HepG2 (cell line): ENCODE results near the gene LHFPL2. TPM values are rescaled to one million over a fixed set of nuclear protein-coding genes. Genes with fewer than 3 reads are reported as not detected.
A peak's percentile ranks its signal among the peaks of the same experiment; 100 is the strongest.

ENCODE experiments used
- ELF1 ChIP-seq: sonication (generic); formaldehyde crosslinking; IDR thresholded peaks from 2 replicates; pipeline ENCODE4 v1.4.0; 2020; ENCODE audit warnings: missing genetic modification reagents
- HMG20A ChIP-seq: IDR thresholded peaks from 2 replicates; pipeline ENCODE4 v1.6.1; 2016; ENCODE audit warnings: borderline replicate concordance
- HOXA3 ChIP-seq: sonication (generic); formaldehyde crosslinking; IDR thresholded peaks from 2 replicates; pipeline ENCODE4 v1.5.0; 2020; ENCODE audit warnings: missing genetic modification reagents
- KAT7 ChIP-seq: IDR thresholded peaks from 2 replicates; pipeline ENCODE4 v1.6.1; 2018; ENCODE audit warnings: borderline replicate concordance, missing compliant biosample characterization
- KDM1A ChIP-seq: IDR thresholded peaks from 2 replicates; pipeline ENCODE4 v1.6.1; 2016; ENCODE audit warnings: missing compliant biosample characterization
- KLF11 ChIP-seq: IDR thresholded peaks from 2 replicates; pipeline ENCODE4 v1.6.1; 2016; ENCODE audit warnings: missing compliant biosample characterization
- KLF16 ChIP-seq, 2 experiments: sonication (generic) in 1 of 2; formaldehyde crosslinking in 1 of 2; IDR thresholded peaks; 2 replicates each; pipeline versions ENCODE4 v1.6.1 to v1.8.0; 2016 to 2023; ENCODE audit warnings: missing genetic modification reagents in 2 of 2, missing compliant biosample characterization in 1 of 2
- MTA1 ChIP-seq: sonication (generic); formaldehyde crosslinking; IDR thresholded peaks from 2 replicates; pipeline ENCODE4 v1.4.0; 2020; ENCODE audit warnings: missing genetic modification reagents, mild to moderate bottlenecking, borderline replicate concordance
- NONO ChIP-seq, 2 experiments: fragments of 450-650 bp in 1 of 2; sonication (generic) in 1 of 2; formaldehyde crosslinking in 1 of 2; IDR thresholded peaks in 1 of 2; conservative IDR thresholded peaks in 1 of 2; 2 replicates each; pipeline versions ENCODE4 v1.6.1 to v1.8.0; 2017 to 2022; ENCODE audit warnings: mild to moderate bottlenecking in 1 of 2, missing genetic modification reagents in 1 of 2, moderate library complexity in 1 of 2
- RARA ChIP-seq: IDR thresholded peaks from 2 replicates; pipeline ENCODE4 v1.6.1; 2016; ENCODE audit warnings: missing genetic modification reagents, missing compliant biosample characterization
- RFXANK ChIP-seq: IDR thresholded peaks from 2 replicates; pipeline ENCODE4 v1.6.1; 2016
- SOX5 ChIP-seq: IDR thresholded peaks from 2 replicates; pipeline ENCODE4 v1.6.1; 2016; ENCODE audit warnings: borderline replicate concordance
- WIZ ChIP-seq: sonication (generic); formaldehyde crosslinking; IDR thresholded peaks from 2 replicates; pipeline ENCODE4 v1.5.1; 2020; ENCODE audit warnings: mild to moderate bottlenecking, missing genetic modification reagents
- ZMYM4 ChIP-seq: sonication (generic); formaldehyde crosslinking; IDR thresholded peaks from 2 replicates; pipeline ENCODE4 v1.8.1; 2023; ENCODE audit warnings: mild to moderate bottlenecking, missing genetic modification reagents
- ZNF230 ChIP-seq: sonication (generic); formaldehyde crosslinking; IDR thresholded peaks from 2 replicates; pipeline ENCODE4 v1.4.0; 2020; ENCODE audit warnings: mild to moderate bottlenecking, missing genetic modification reagents
- ZNF317 ChIP-seq: sonication (generic); formaldehyde crosslinking; IDR thresholded peaks from 2 replicates; pipeline ENCODE4 v1.5.0; 2020; ENCODE audit warnings: mild to moderate bottlenecking, missing genetic modification reagents
- ZNF329 ChIP-seq: sonication (generic); formaldehyde crosslinking; IDR thresholded peaks from 2 replicates; pipeline ENCODE4 v1.9.0; 2021; ENCODE audit warnings: low read depth, mild to moderate bottlenecking, missing genetic modification reagents
- ZNF451 ChIP-seq: sonication (generic); formaldehyde crosslinking; IDR thresholded peaks from 2 replicates; pipeline ENCODE4 v1.5.0; 2020; ENCODE audit warnings: mild to moderate bottlenecking, missing genetic modification reagents
- ZNF460 ChIP-seq: sonication (generic); formaldehyde crosslinking; IDR thresholded peaks from 2 replicates; pipeline ENCODE4 v1.5.1; 2020; ENCODE audit warnings: missing genetic modification reagents, mild to moderate bottlenecking, borderline replicate concordance
- ZNF468 ChIP-seq: sonication (generic); formaldehyde crosslinking; IDR thresholded peaks from 2 replicates; pipeline ENCODE4 v1.8.0; 2022; ENCODE audit warnings: mild to moderate bottlenecking, moderate library complexity, missing genetic modification reagents
- ZNF709 ChIP-seq: sonication (generic); formaldehyde crosslinking; IDR thresholded peaks from 2 replicates; pipeline ENCODE4 v1.5.0; 2020; ENCODE audit warnings: mild to moderate bottlenecking, missing genetic modification reagents
- ZNF720 ChIP-seq: sonication (generic); formaldehyde crosslinking; IDR thresholded peaks from 2 replicates; pipeline ENCODE4 v1.4.0; 2020; ENCODE audit warnings: missing genetic modification reagents
- ZNF792 ChIP-seq: IDR thresholded peaks from 2 replicates; pipeline ENCODE4 v1.6.1; 2016
- ZSCAN30 ChIP-seq: sonication (generic); formaldehyde crosslinking; IDR thresholded peaks from 2 replicates; pipeline ENCODE4 v1.5.0; 2020; ENCODE audit warnings: mild to moderate bottlenecking, missing genetic modification reagents
- polyA plus RNA-seq, 8 experiments: library from polyadenylated mRNA; depleted of rRNA in 3 of 8; stranded (reverse) in 7 of 8; unstranded in 1 of 8; fragments of >200 nt; fragmentation: Illumina TruSeq in 4 of 8; extraction: Trizol in 4 of 8; gene quantifications; 2 replicates each; pipeline versions ENCODE4 v1.2.1 to v1.2.3, GENCODE V29; 2011 to 2016; ENCODE audit warnings: low read depth in 4 of 8, missing spikeins in 1 of 8, mixed read lengths in 1 of 8; ENCODE audit not compliant: insufficient read depth in 1 of 8
- total RNA-seq, 5 experiments: library from RNA; depleted of rRNA; stranded (reverse); fragments of >200 nt; fragmentation: Illumina TruSeq; extraction: Trizol; gene quantifications; 2 replicates each; pipeline ENCODE4 v1.2.3, GENCODE V29; 2016; ENCODE audit warnings: low read depth in 1 of 5
- TF ChIP-seq, protein P1 (sequence below): sonication (generic); formaldehyde crosslinking; IDR thresholded peaks from 2 replicates; pipeline ENCODE4 v1.8.0; 2022; ENCODE audit warnings: missing genetic modification reagents, mild to moderate bottlenecking, borderline replicate concordance
- TF ChIP-seq, protein P2 (sequence below): IDR thresholded peaks from 2 replicates; pipeline ENCODE4 v1.6.1; 2016
- TF ChIP-seq, protein P3 (sequence below): sonication (generic); formaldehyde crosslinking; IDR thresholded peaks from 2 replicates; pipeline ENCODE4 v1.8.1; 2023; ENCODE audit warnings: mild to moderate bottlenecking, missing genetic modification reagents
- TF ChIP-seq, protein P4 (sequence below): IDR thresholded peaks from 2 replicates; pipeline ENCODE4 v1.6.1; 2016; ENCODE audit warnings: low read depth, borderline replicate concordance

Gene LHFPL2
- total and polyA plus RNA-seq, 2 of the 13 experiments (the other 11 are each of a cell fraction or from before 2014, with no cell fraction given), result 6.0 to 20.0 TPM

DNA sequence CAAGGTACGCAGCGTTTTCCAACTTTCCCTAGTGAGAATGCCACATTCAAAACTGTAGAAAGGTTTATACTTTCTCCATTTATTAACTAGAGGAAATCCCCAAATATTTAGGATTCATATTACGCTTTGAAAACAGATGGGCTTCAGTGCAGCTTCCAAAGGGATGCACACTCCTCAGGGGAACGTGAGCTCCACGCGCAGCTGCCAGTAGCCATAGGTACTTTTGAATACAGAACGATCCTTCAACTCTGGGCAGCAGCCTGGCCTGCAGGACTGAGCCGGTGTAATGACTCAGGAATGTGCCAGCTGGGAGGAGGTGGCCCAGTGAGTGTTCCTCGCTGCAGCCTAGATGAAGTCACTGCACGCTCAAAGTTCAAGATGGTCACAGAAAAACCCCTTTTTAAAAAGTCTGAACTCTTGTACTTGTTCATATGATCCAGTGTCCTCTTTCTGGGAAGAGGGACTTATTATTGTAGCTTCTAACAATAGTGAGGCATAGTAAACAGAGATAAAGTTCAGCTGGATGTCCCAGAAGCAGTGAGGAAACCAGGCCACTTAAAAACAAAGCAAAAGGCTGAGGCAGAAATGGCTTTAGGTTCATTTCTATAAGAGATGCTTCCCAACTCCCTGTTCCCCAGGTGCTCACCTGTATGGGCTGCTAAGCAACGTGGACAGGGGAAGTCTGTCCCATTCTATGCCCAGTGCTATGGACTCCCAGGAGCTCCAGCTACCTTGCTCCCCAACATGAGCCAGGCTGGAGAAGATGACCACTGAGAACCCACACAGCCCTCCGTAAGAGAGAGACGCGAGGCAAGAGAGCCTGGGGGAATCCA, 130.0 kb downstream of the LHFPL2 start (continued):
- TF ChIP-seq SOX5, result peak; percentile 99
- TF ChIP-seq ZNF792 (CRISPR knock-in tag), result peak; percentile 66
- TF ChIP-seq, protein P1, sequence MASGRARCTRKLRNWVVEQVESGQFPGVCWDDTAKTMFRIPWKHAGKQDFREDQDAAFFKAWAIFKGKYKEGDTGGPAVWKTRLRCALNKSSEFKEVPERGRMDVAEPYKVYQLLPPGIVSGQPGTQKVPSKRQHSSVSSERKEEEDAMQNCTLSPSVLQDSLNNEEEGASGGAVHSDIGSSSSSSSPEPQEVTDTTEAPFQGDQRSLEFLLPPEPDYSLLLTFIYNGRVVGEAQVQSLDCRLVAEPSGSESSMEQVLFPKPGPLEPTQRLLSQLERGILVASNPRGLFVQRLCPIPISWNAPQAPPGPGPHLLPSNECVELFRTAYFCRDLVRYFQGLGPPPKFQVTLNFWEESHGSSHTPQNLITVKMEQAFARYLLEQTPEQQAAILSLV (CRISPR knock-in tag), result no peak
- TF ChIP-seq ZNF317 (CRISPR knock-in tag), result peak; percentile 52; the same call in 1 of the 2 replicates
- TF ChIP-seq ZNF329, result peak; percentile 24; the same call in 1 of the 2 replicates
- no peak for TF ChIP-seq RFXANK (CRISPR knock-in tag)
- TF ChIP-seq MTA1 (CRISPR knock-in tag), result peak; percentile 91
- peak; percentile 83 for TF ChIP-seq ZMYM4 (CRISPR knock-in tag)
- TF ChIP-seq HOXA3, result peak; percentile 74
- no peak for TF ChIP-seq NONO (IDR thresholded peaks at IDR 0.05)
- TF ChIP-seq NONO (CRISPR knock-in tag; conservative IDR thresholded peaks at IDR 0.05), result peak; percentile 54; the same call in 1 of the 2 replicates
- peak; percentile 78; the same call in 1 of the 2 replicates for TF ChIP-seq ZNF230
- peak; percentile 87 for TF ChIP-seq RARA (CRISPR knock-in tag)
- no peak for TF ChIP-seq ZSCAN30
- TF ChIP-seq ZNF460, result peak; percentile 48; the same call in 1 of the 2 replicates
- TF ChIP-seq KLF16 (CRISPR knock-in tag; IDR thresholded peaks at IDR 0.05), result peak in 1 of 2 experiments; percentile 77; a peak in 2 of 4 replicates
- TF ChIP-seq ELF1, result peak; percentile 43; the same call in 1 of the 2 replicates
- TF ChIP-seq ZNF709 (CRISPR knock-in tag), result no peak
- TF ChIP-seq KLF11 (CRISPR knock-in tag), result peak; percentile 84; the same call in 1 of the 2 replicates
- TF ChIP-seq, protein P2, sequence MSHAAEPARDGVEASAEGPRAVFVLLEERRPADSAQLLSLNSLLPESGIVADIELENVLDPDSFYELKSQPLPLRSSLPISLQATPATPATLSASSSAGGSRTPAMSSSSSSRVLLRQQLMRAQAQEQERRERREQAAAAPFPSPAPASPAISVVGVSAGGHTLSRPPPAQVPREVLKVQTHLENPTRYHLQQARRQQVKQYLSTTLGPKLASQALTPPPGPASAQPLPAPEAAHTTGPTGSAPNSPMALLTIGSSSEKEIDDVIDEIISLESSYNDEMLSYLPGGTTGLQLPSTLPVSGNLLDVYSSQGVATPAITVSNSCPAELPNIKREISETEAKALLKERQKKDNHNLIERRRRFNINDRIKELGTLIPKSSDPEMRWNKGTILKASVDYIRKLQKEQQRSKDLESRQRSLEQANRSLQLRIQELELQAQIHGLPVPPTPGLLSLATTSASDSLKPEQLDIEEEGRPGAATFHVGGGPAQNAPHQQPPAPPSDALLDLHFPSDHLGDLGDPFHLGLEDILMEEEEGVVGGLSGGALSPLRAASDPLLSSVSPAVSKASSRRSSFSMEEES (CRISPR knock-in tag), result peak; percentile 72
- no peak for TF ChIP-seq ZNF720 (CRISPR knock-in tag)
- peak; percentile 92 for TF ChIP-seq HMG20A (CRISPR knock-in tag)
- TF ChIP-seq WIZ (CRISPR knock-in tag), result 0 out of 2 replicates have a peak, but pooled peaks have one; percentile 20
- TF ChIP-seq, protein P3, sequence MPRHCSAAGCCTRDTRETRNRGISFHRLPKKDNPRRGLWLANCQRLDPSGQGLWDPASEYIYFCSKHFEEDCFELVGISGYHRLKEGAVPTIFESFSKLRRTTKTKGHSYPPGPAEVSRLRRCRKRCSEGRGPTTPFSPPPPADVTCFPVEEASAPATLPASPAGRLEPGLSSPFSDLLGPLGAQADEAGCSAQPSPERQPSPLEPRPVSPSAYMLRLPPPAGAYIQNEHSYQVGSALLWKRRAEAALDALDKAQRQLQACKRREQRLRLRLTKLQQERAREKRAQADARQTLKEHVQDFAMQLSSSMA (CRISPR knock-in tag), result no peak
- 0 out of 2 replicates have a peak, but pooled peaks have one; percentile 50 for TF ChIP-seq KAT7 (CRISPR knock-in tag)
- 0 out of 2 replicates have a peak, but pooled peaks have one; percentile 23 for TF ChIP-seq ZNF451 (CRISPR knock-in tag)
- TF ChIP-seq, protein P4, sequence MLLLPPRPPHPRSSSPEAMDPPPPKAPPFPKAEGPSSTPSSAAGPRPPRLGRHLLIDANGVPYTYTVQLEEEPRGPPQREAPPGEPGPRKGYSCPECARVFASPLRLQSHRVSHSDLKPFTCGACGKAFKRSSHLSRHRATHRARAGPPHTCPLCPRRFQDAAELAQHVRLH, result peak; percentile 40; the same call in 1 of the 2 replicates
- no peak for TF ChIP-seq ZNF468 (CRISPR knock-in tag)
- 0 out of 2 replicates have a peak, but pooled peaks have one; percentile 47 for TF ChIP-seq KDM1A (CRISPR knock-in tag)
